HepG2 (cell line): ENCODE results near the gene WDR93. TPM values are rescaled to one million over a fixed set of nuclear protein-coding genes. Genes with fewer than 3 reads are reported as not detected.

Experiments
- ATAC-seq: fragments of 200-7000 bp; cut with Tn5 transposase; 3 replicates; pipeline ENCODE4 v1.9.1; 2020; ENCODE audit warnings: mild to moderate bottlenecking, moderate library complexity
- BruUV-seq: library from RNA; stranded (reverse); fragments of 400-500 nt; replicated peaks from 2 replicates; lab custom pipeline; 2021; lab: Mats Ljungman, UMichigan
- CTCF ChIA-PET: fragments of 300-600 bp; formaldehyde crosslinking; extraction: SDS; loops from one replicate; lab custom pipeline; 2021; ENCODE audit warnings: low total read pairs, inconsistent platforms, low intra/inter-chr PET ratio; lab: Yijun Ruan, JAX
- POLR2A ChIA-PET: fragments of 350-600 bp; sonication (Branson Sonifier 250); formaldehyde crosslinking; loops from one replicate; lab custom pipeline; 2020; ENCODE audit warnings: antibody characterized with exemption, inconsistent platforms; lab: Yijun Ruan, JAX
- DNase-seq: peaks from one replicate; pipeline ENCODE4 v3.0.0-alpha.2; 2015; ENCODE audit warnings: low spot score
- FAIRE-seq: peaks from 3 replicates; lab custom pipeline; 2011; peaks lifted over from hg19 to GRCh38; lab: Jason Lieb, UNC
- H2AFZ ChIP-seq: one replicate; pipeline ENCODE4 v1.6.1; 2011; ENCODE audit warnings: low read length, inconsistent platforms
- H3K27ac ChIP-seq: fragments of 300-600 bp; 3 replicates; pipeline ENCODE4 v1.8.0; 2011; ENCODE audit warnings: mixed run types, mild to moderate bottlenecking, mixed read lengths, low read length, inconsistent platforms; ENCODE audit not compliant: insufficient read depth; ENCODE audit errors: extremely low read length
- H3K27me3 ChIP-seq, 2 experiments: fragments of 200-600 bp in 1 of 2; 2 replicates in 1 of 2; 3 replicates in 1 of 2; pipeline versions ENCODE4 v1.6.0 to v1.8.0; 2011; ENCODE audit warnings: low read length in 2 of 2, mild to moderate bottlenecking in 2 of 2, moderate library complexity in 2 of 2, inconsistent platforms in 1 of 2; ENCODE audit not compliant: insufficient read depth in 2 of 2, control insufficient read depth in 1 of 2
- H3K36me3 ChIP-seq, 2 experiments: fragments of 200-600 bp in 1 of 2; replicated peaks in 1 of 2; 2 replicates in 1 of 2; 3 replicates in 1 of 2; pipeline versions ENCODE4 v1.5.1 to v1.8.0; 2011; ENCODE audit warnings: low read length in 2 of 2, inconsistent platforms in 1 of 2; ENCODE audit not compliant: insufficient read depth in 2 of 2, control insufficient read depth in 1 of 2
- H3K4me1 ChIP-seq: 2 replicates; pipeline ENCODE4 v1.5.1; 2012; ENCODE audit warnings: low read length, inconsistent platforms; ENCODE audit not compliant: insufficient read depth
- H3K4me2 ChIP-seq: 2 replicates; pipeline ENCODE4 v1.6.0; 2011; ENCODE audit warnings: low read depth, low read length, inconsistent platforms
- H3K4me3 ChIP-seq, 3 experiments: fragments of 200-600 bp in 1 of 3; sonication (generic), shearing (Covaris generic) in 1 of 3; replicated peaks in 1 of 3; 2 replicates each; pipeline ENCODE4 v1.5.1; 2011 to 2016; ENCODE audit warnings: low read length in 3 of 3, inconsistent platforms in 2 of 3, low read depth in 2 of 3, mild to moderate bottlenecking in 2 of 3, control low read depth in 1 of 3, mixed read lengths in 1 of 3; ENCODE audit not compliant: insufficient read depth in 1 of 3
- H3K79me2 ChIP-seq: one replicate; pipeline ENCODE4 v1.6.1; 2011; ENCODE audit warnings: low read length, inconsistent platforms; ENCODE audit not compliant: insufficient read depth
- H3K9ac ChIP-seq: 2 replicates; pipeline ENCODE4 v1.6.0; 2011; ENCODE audit warnings: mild to moderate bottlenecking, low read depth, low read length, inconsistent platforms; ENCODE audit not compliant: insufficient read depth
- H3K9me3 ChIP-seq: 2 replicates; pipeline ENCODE4 v1.5.1; 2012; ENCODE audit warnings: mild to moderate bottlenecking, low read length
- H4K20me1 ChIP-seq: 2 replicates; pipeline ENCODE4 v1.6.0; 2011; ENCODE audit warnings: inconsistent platforms, mild to moderate bottlenecking, low read length, moderate library complexity; ENCODE audit not compliant: insufficient read depth
- CREB1 ChIP-seq, 2 experiments: fragments of 450-650 bp in 1 of 2; IDR thresholded peaks; 2 replicates each; pipeline ENCODE4 v1.6.1; 2016 to 2017; ENCODE audit warnings: control low read depth in 1 of 2, mild to moderate bottlenecking in 1 of 2, missing compliant biosample characterization in 1 of 2, missing genetic modification characterization in 1 of 2
- CREM ChIP-seq, 2 experiments: sonication (generic) in 1 of 2; formaldehyde crosslinking in 1 of 2; IDR thresholded peaks; 2 replicates each; pipeline versions ENCODE4 v1.4.0 to v1.6.1; 2016 to 2020; ENCODE audit warnings: antibody characterized with exemption in 1 of 2, mild to moderate bottlenecking in 1 of 2, missing genetic modification reagents in 1 of 2
- FOXM1 ChIP-seq: sonication (generic); formaldehyde crosslinking; IDR thresholded peaks from 2 replicates; pipeline ENCODE4 v1.5.0; 2020; ENCODE audit warnings: missing genetic modification reagents
- GABPB1 ChIP-seq: IDR thresholded peaks from 2 replicates; pipeline ENCODE4 v1.6.1; 2016; ENCODE audit warnings: mild to moderate bottlenecking, missing genetic modification reagents, moderate library complexity, missing compliant biosample characterization
- JDP2 ChIP-seq: sonication (generic); formaldehyde crosslinking; IDR thresholded peaks from 2 replicates; pipeline ENCODE4 v1.8.1; 2022; ENCODE audit warnings: missing genetic modification reagents, borderline replicate concordance
- KIAA2018 ChIP-seq: sonication (generic); formaldehyde crosslinking; IDR thresholded peaks from 2 replicates; pipeline ENCODE4 v1.5.0; 2020; ENCODE audit warnings: mild to moderate bottlenecking, missing genetic modification reagents, borderline replicate concordance
- RBFOX2 ChIP-seq: fragments of 200-400 bp; formaldehyde crosslinking; IDR thresholded peaks from 2 replicates; pipeline ENCODE4 v1.6.1; 2017; ENCODE audit warnings: low read depth, mild to moderate bottlenecking, low read length
- ZBTB14 ChIP-seq: sonication (generic); formaldehyde crosslinking; IDR thresholded peaks from 2 replicates; pipeline ENCODE4 v1.4.0; 2020; ENCODE audit warnings: missing genetic modification reagents
- ZMAT3 ChIP-seq: sonication (generic); formaldehyde crosslinking; conservative IDR thresholded peaks from 2 replicates; pipeline ENCODE4 v1.7.0; 2021; ENCODE audit warnings: missing genetic modification reagents
- ZNF256 ChIP-seq: sonication (generic); formaldehyde crosslinking; conservative IDR thresholded peaks from 2 replicates; pipeline ENCODE4 v1.4.0; 2020; ENCODE audit warnings: missing genetic modification reagents
- ZNF580 ChIP-seq: IDR thresholded peaks from 2 replicates; pipeline ENCODE4 v1.6.1; 2016; ENCODE audit warnings: low read depth, borderline replicate concordance
- ZNF788 ChIP-seq: sonication (generic); formaldehyde crosslinking; IDR thresholded peaks from 2 replicates; pipeline ENCODE4 v1.5.0; 2020; ENCODE audit warnings: mild to moderate bottlenecking, missing genetic modification reagents, borderline replicate concordance
- WGBS: methylation state at CpG from one replicate; pipeline ENCODE4 v1.1.6; 2017; ENCODE audit warnings: low lambda C conversion rate; 5-methylcytosine and 5-hydroxymethylcytosine counted together
- in situ Hi-C: cut with HindIII; loops from 2 replicates; pipeline ENCODE4 v1.10.0; 2017; ENCODE audit warnings: low pct_unique_long_range_greater_than_20kb; ENCODE audit not compliant: extremely low pct_ligation_motif_present
- intact Hi-C: fragments of 100-400 bp; cut with micrococcal nuclease; formaldehyde crosslinking; loops from one replicate; pipeline ENCODE4 v1.10.0; 2022; ENCODE audit not compliant: unreplicated experiment
- polyA plus RNA-seq, 8 experiments: library from polyadenylated mRNA; depleted of rRNA in 3 of 8; stranded (reverse) in 7 of 8; unstranded in 1 of 8; fragments of >200 nt; fragmentation: Illumina TruSeq in 4 of 8; extraction: Trizol in 4 of 8; gene quantifications; 2 replicates each; pipeline versions ENCODE4 v1.2.1 to v1.2.3, GENCODE V29; 2011 to 2016; ENCODE audit warnings: low read depth in 4 of 8, missing spikeins in 1 of 8, mixed read lengths in 1 of 8; ENCODE audit not compliant: insufficient read depth in 1 of 8
- total RNA-seq, 5 experiments: library from RNA; depleted of rRNA; stranded (reverse); fragments of >200 nt; fragmentation: Illumina TruSeq; extraction: Trizol; gene quantifications; 2 replicates each; pipeline ENCODE4 v1.2.3, GENCODE V29; 2016; ENCODE audit warnings: low read depth in 1 of 5

The WDR93 gene
- total and polyA plus RNA-seq, 2 of the 13 experiments (the other 11 are each of a cell fraction or from before 2014, with no cell fraction given): 0.07 TPM; not detected in 1

- no peak for TF ChIP-seq KIAA2018 (CRISPR knock-in tag)
- TF ChIP-seq, all 625 proteins: peak for 0
Measured at GRCh38 chr15:89656116-89656815, 34.3 kb upstream of the WDR93 start (continued).

GRCh38 chr15:89657686-89658200, 32.9 kb upstream of the WDR93 start:
- peaks cover 34% of the 10 kb centered on the region for H3K4me1 ChIP-seq
- no peaks in the 10 kb centered on the region for H3K79me2 ChIP-seq
- peaks cover 0 to 2% of the 10 kb centered on the region in 2 experiments; a peak in 1 of 5 replicates for H3K27me3 ChIP-seq
- no peak overlapping the region for H3K4me3 ChIP-seq
- no TSS peak for BruUV-seq
- H2AFZ ChIP-seq: no peak overlapping the region
- no peak overlapping the region for H3K4me2 ChIP-seq
- TF ChIP-seq FOXM1 (CRISPR knock-in tag) (no peak), ZNF788 (CRISPR knock-in tag) (no peak), JDP2 (CRISPR knock-in tag) (no peak), ZNF256 (no peak), RBFOX2 (no peak), CREB1 (IDR thresholded peaks at IDR 0.05) (no peak), CREB1 (CRISPR knock-in tag; IDR thresholded peaks at IDR 0.05) (no peak), GABPB1 (CRISPR knock-in tag) (no peak), ZBTB14 (CRISPR knock-in tag) (no peak), ZMAT3 (CRISPR knock-in tag) (no peak), ZNF580 (no peak), CREM (IDR thresholded peaks at IDR 0.05) (no peak), CREM (CRISPR knock-in tag; IDR thresholded peaks at IDR 0.05) (no peak)
- no peak for ATAC-seq
- no peak overlapping the region for H3K27ac ChIP-seq
- H3K9me3 ChIP-seq: no peaks in the 10 kb centered on the region
- CTCF ChIA-PET: no interaction called here
- in situ Hi-C loops: no loop called here
- intact Hi-C loops: no loop called here
- no peak for FAIRE-seq
- H3K9ac ChIP-seq: no peak overlapping the region
- WGBS: 39% methylated on average over 5 of the region's 5 CpGs
- POLR2A ChIA-PET: interaction anchor here (0.7 kb wide), 1 partner anchor 416 kb away, joined by 3 read pairs; no protein-coding TSS in a partner anchor
- H4K20me1 ChIP-seq: no peaks in the 10 kb centered on the region
- no peak for DNase-seq
- no peaks in the 10 kb centered on the region for H3K36me3 ChIP-seq
